ENCODE results near the gene LAMTOR2. TPM values are rescaled to one million over a fixed set of nuclear protein-coding genes. Genes with fewer than 3 reads are reported as not detected.
A peak's percentile ranks its signal among the peaks of the same experiment; 100 is the strongest.

Gene LAMTOR2
- total RNA-seq, 2 donors from 2014 or later = 84.4 to 101 TPM

- Histone ChIP-seq H3K9me3 (ENCODE audit: control insufficient read depth, low read length) (no peaks in the 10 kb centered on the region), H3K27me3 (ENCODE audit: control insufficient read depth, insufficient read depth, low read length, poor library complexity, severe bottlenecking) (no peaks in the 10 kb centered on the region), H3K36me3 (ENCODE audit: control insufficient read depth, insufficient read depth, low read length) (peaks cover 51% of the 10 kb centered on the region), H3K4me3 (ENCODE audit: low read length) (no peak overlapping the region), H3K27ac (ENCODE audit: low read depth, low read length) (no peak overlapping the region), H3K9ac (ENCODE audit: extremely low read depth, low read length, poor library complexity, severe bottlenecking) (no peak overlapping the region), H3K4me1 (ENCODE audit: control insufficient read depth, insufficient read depth, low read length) (peaks cover 4% of the 10 kb centered on the region)
- H3K27ac Mint-ChIP-seq = no peak overlapping the region
- no peaks in the 10 kb centered on the region for H3K27me3 Mint-ChIP-seq (ENCODE audit: insufficient read depth)
- no peak overlapping the region for H3K4me3 Mint-ChIP-seq
- no peak for DNase-seq
- WGBS, 2 experiments (ENCODE audit: insufficient coverage in 1 of 2, insufficient read length in 1 of 2) = 95 to 97% methylated on average over 3 to 4 of the region's 4 CpGs
- no peaks in the 10 kb centered on the region for H3K9me3 Mint-ChIP-seq
- H3K36me3 Mint-ChIP-seq (ENCODE audit: low read depth) = peaks cover 32% of the 10 kb centered on the region
- no peak for TF ChIP-seq CTCF (conservative IDR thresholded peaks at IDR 0.05)
- peaks cover 16% of the 10 kb centered on the region for H3K4me1 Mint-ChIP-seq
Observed at GRCh38 chr1:156050376-156050775, 4.2 kb upstream of the LAMTOR2 start.

- H3K36me3 ChIP-seq (ENCODE audit: control insufficient read depth, insufficient read depth, low read length) = peaks cover 45% of the 10 kb centered on the region
- DNase-seq = no peak
- peak overlapping the region; percentile 93 for H3K4me3 Mint-ChIP-seq
- TF ChIP-seq CTCF (conservative IDR thresholded peaks at IDR 0.05) = peak; percentile 25
- H3K9me3 ChIP-seq (ENCODE audit: control insufficient read depth, low read length) = no peaks in the 10 kb centered on the region
- H3K9me3 Mint-ChIP-seq = no peaks in the 10 kb centered on the region
- 96 to 100% methylated on average over 1 to 6 of the region's 7 CpGs for WGBS, 2 experiments (ENCODE audit: insufficient coverage in 1 of 2, insufficient read length in 1 of 2)
- H3K27me3 ChIP-seq (ENCODE audit: control insufficient read depth, insufficient read depth, low read length, poor library complexity, severe bottlenecking) = no peaks in the 10 kb centered on the region
- peaks cover 4% of the 10 kb centered on the region for H3K4me1 ChIP-seq (ENCODE audit: control insufficient read depth, insufficient read depth, low read length)
- H3K9ac ChIP-seq (ENCODE audit: extremely low read depth, low read length, poor library complexity, severe bottlenecking) = no peak overlapping the region
- H3K27ac ChIP-seq (ENCODE audit: low read depth, low read length) = no peak overlapping the region
- no peaks in the 10 kb centered on the region for H3K27me3 Mint-ChIP-seq (ENCODE audit: insufficient read depth)
- no peak overlapping the region for H3K27ac Mint-ChIP-seq
- H3K4me1 Mint-ChIP-seq = peaks cover 20% of the 10 kb centered on the region
- no peak overlapping the region for H3K4me3 ChIP-seq (ENCODE audit: low read length)
- H3K36me3 Mint-ChIP-seq (ENCODE audit: low read depth) = peaks cover 31% of the 10 kb centered on the region
Observed at GRCh38 chr1:156051011-156051725, 3.4 kb upstream of the LAMTOR2 start.

- peak overlapping the region; percentile 69 for H3K27ac ChIP-seq (ENCODE audit: low read depth, low read length)
- H3K36me3 Mint-ChIP-seq (ENCODE audit: low read depth) = peaks cover 36% of the 10 kb centered on the region
- TF ChIP-seq CTCF (conservative IDR thresholded peaks at IDR 0.05) = peak; percentile 66
- no peaks in the 10 kb centered on the region for H3K9me3 Mint-ChIP-seq
- peak overlapping the region; percentile 89 for H3K4me3 ChIP-seq (ENCODE audit: low read length)
- H3K4me3 Mint-ChIP-seq = peak overlapping the region; percentile 93
- H3K27ac Mint-ChIP-seq = peak overlapping the region; percentile 93
- H3K9me3 ChIP-seq (ENCODE audit: control insufficient read depth, low read length) = no peaks in the 10 kb centered on the region
- H3K27me3 ChIP-seq (ENCODE audit: control insufficient read depth, insufficient read depth, low read length, poor library complexity, severe bottlenecking) = no peaks in the 10 kb centered on the region
- WGBS, 2 experiments (ENCODE audit: insufficient coverage in 1 of 2, insufficient read length in 1 of 2) = 0 to 1% methylated on average over 10 to 44 of the region's 63 CpGs
- no peaks in the 10 kb centered on the region for H3K27me3 Mint-ChIP-seq (ENCODE audit: insufficient read depth)
- peaks cover 43% of the 10 kb centered on the region for H3K36me3 ChIP-seq (ENCODE audit: control insufficient read depth, insufficient read depth, low read length)
- H3K4me1 ChIP-seq (ENCODE audit: control insufficient read depth, insufficient read depth, low read length) = peaks cover 4% of the 10 kb centered on the region
- peaks cover 22% of the 10 kb centered on the region for H3K4me1 Mint-ChIP-seq
- H3K9ac ChIP-seq (ENCODE audit: extremely low read depth, low read length, poor library complexity, severe bottlenecking) = peak overlapping the region; percentile 36
- DNase-seq = peak; percentile 93
Observed at GRCh38 chr1:156052862-156053767, 1.5 kb upstream of the LAMTOR2 start.

Measured in endodermal cell (in vitro differentiated cells).